A549 (cell line): ENCODE data around the gene SUPT3H.

Experiments used
- RFX5 ChIP-seq: fragments of 450-650 bp; IDR thresholded peaks from 2 replicates; pipeline ENCODE4 v1.7.1; 2014; ENCODE audit warnings: antibody characterized with exemption, mild to moderate bottlenecking, moderate library complexity
- TF ChIP-seq, protein P1 (sequence below): fragments of >200 bp; sonication (Bioruptor Twin); formaldehyde crosslinking; IDR thresholded peaks from 3 replicates; pipeline ENCODE4 v1.5.1; 2016

DNA sequence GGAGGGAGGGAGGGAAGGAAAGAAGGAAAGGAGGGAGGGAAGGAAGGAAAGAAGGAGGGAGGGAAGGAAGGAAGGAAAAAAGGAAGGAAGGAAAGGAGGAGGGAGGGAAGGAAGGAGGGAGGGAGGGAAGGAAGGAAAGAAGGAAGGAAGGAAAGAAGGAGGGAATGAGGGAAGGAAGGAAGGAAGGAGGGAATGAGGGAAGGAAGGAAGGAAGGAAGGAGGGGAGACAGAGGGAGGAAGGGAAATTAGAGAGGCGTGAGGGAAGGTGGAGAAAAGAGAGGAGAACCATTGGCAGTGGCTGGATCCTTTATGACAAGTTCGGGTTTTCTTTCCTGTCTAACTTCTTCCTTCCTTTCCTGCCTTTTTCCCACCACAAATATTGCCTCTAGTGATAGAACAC lies 22.3 kb upstream of the SUPT3H start:
- TF ChIP-seq, protein P1, sequence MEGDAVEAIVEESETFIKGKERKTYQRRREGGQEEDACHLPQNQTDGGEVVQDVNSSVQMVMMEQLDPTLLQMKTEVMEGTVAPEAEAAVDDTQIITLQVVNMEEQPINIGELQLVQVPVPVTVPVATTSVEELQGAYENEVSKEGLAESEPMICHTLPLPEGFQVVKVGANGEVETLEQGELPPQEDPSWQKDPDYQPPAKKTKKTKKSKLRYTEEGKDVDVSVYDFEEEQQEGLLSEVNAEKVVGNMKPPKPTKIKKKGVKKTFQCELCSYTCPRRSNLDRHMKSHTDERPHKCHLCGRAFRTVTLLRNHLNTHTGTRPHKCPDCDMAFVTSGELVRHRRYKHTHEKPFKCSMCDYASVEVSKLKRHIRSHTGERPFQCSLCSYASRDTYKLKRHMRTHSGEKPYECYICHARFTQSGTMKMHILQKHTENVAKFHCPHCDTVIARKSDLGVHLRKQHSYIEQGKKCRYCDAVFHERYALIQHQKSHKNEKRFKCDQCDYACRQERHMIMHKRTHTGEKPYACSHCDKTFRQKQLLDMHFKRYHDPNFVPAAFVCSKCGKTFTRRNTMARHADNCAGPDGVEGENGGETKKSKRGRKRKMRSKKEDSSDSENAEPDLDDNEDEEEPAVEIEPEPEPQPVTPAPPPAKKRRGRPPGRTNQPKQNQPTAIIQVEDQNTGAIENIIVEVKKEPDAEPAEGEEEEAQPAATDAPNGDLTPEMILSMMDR: no peak
- no peak for TF ChIP-seq RFX5
